SIG-M5 treated with dmso at 0.1 percent for 504 hours (cell line): ENCODE measurements around the gene LPIN2.

ENCODE experiments used
- DNase-seq: peaks from one replicate; lab custom pipeline; 2025; ENCODE audit not compliant: unreplicated experiment; lab: John Stamatoyannopoulos, UW

LPIN2 gene

GRCh38 chr18:2965797-2966196 is 47.1 kb downstream of the LPIN2 start:
- no peak for DNase-seq

- no peak for DNase-seq
These were observed 48.5 kb downstream of the LPIN2 start for GRCh38 chr18:2964361-2965010.
